ENCODE measurements around the gene PIP5K1A. TPM values are rescaled to one million over a fixed set of nuclear protein-coding genes. Genes with fewer than 3 reads are reported as not detected.
"Not testable (repeated sequence)": the region's sequence is repeated elsewhere in the genome, so short reads cannot be mapped to it uniquely, and the experiment has no call there.

Gene PIP5K1A
- total RNA-seq, 4 donors from 2014 or later: 23.4 to 46.8 (median 36.9) TPM

GRCh38 chr1:151196292-151196800 lies 2.0 kb upstream of the PIP5K1A start:
- intact Hi-C loops (cut with DNase I; ENCODE audit: low total_unique reads): loop anchor here (5.0 kb wide), 2 partner anchors 131 to 146 kb away; partner anchors contain the start of gene PI4KB
- ATAC-seq (peak; percentile 34 to 57), DNase-seq (peak; percentile 57 to 72)
- peak overlapping the region; percentile 69 to 99 (median 96) for H3K27ac ChIP-seq
- no peaks in the 10 kb centered on the region for H3K27me3 ChIP-seq
- peak overlapping the region; percentile 19 to 39 (median 28) for H3K4me3 ChIP-seq
- TF ChIP-seq POLR2A (IDR thresholded peaks at IDR 0.05): no peak
- TF ChIP-seq, protein P1, sequence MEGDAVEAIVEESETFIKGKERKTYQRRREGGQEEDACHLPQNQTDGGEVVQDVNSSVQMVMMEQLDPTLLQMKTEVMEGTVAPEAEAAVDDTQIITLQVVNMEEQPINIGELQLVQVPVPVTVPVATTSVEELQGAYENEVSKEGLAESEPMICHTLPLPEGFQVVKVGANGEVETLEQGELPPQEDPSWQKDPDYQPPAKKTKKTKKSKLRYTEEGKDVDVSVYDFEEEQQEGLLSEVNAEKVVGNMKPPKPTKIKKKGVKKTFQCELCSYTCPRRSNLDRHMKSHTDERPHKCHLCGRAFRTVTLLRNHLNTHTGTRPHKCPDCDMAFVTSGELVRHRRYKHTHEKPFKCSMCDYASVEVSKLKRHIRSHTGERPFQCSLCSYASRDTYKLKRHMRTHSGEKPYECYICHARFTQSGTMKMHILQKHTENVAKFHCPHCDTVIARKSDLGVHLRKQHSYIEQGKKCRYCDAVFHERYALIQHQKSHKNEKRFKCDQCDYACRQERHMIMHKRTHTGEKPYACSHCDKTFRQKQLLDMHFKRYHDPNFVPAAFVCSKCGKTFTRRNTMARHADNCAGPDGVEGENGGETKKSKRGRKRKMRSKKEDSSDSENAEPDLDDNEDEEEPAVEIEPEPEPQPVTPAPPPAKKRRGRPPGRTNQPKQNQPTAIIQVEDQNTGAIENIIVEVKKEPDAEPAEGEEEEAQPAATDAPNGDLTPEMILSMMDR (IDR thresholded peaks at IDR 0.05 in 4 of 5, conservative IDR thresholded peaks at IDR 0.05 in 1 of 5): peak; percentile 54 to 72 (median 68)
- no peaks in the 10 kb centered on the region for H3K9me3 ChIP-seq
- in situ Hi-C loops (cut with MboI; ENCODE audit: low sequenced_read_pairs in 4 of 4): loop anchor here (5.0 to 10.0 kb wide), 3 partner anchors 56 to 148 kb away; partner anchors contain the start of genes PSMD4 (in 4 of the 4) and RFX5 (in 1 of the 4)
- no peaks in the 10 kb centered on the region for H3K36me3 ChIP-seq
- H3K4me1 ChIP-seq: peaks cover 19 to 33% of the 10 kb centered on the region in 2 donors

DNA sequence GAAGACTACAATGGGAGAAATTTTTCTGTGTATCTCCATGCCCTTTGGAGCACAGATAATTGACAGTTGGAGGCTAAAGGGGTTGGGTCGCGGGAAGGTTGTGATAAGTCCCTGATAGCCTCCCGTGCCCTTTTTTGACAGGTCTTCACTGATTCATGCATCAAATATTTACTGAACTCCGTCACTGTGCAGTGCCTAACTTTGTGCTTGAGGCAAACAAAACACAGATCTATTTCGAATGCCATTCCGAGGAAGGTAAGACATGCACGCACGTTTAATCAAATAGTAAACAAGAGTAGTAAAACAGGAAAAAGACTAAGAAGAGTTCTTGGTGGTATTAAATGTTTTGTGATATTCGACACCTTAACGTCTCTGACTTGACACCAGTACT lies 494 bp upstream of the PIP5K1A start:
- in situ Hi-C loops (cut with MboI; ENCODE audit: low sequenced_read_pairs in 4 of 4) (loop anchor here (5.0 to 10.0 kb wide), 3 partner anchors 54 to 147 kb away; partner anchors contain the start of genes PSMD4 (in 4 of the 4) and RFX5 (in 1 of the 4)), intact Hi-C loops (cut with DNase I; ENCODE audit: low total_unique reads) (loop anchor here (1.0 to 5.0 kb wide), 3 partner anchors 53 to 144 kb away; partner anchors contain the start of gene PI4KB)
- peak overlapping the region; percentile 96 to 99 (median 96) for H3K27ac ChIP-seq
- peak overlapping the region; percentile 84 to 97 (median 93) for H3K4me3 ChIP-seq
- H3K27me3 ChIP-seq: no peaks in the 10 kb centered on the region
- no peaks in the 10 kb centered on the region for H3K36me3 ChIP-seq
- ATAC-seq: no peak
- peaks cover 32 to 48% of the 10 kb centered on the region in 2 donors for H3K4me1 ChIP-seq
- no peak for DNase-seq
- no peak for TF ChIP-seq POLR2A (IDR thresholded peaks at IDR 0.05)
- TF ChIP-seq, protein P1 (IDR thresholded peaks at IDR 0.05 in 4 of 5, conservative IDR thresholded peaks at IDR 0.05 in 1 of 5): no peak
- H3K9me3 ChIP-seq: no peaks in the 10 kb centered on the region

- Histone ChIP-seq H3K4me1 (peaks cover 38 to 52% of the 10 kb centered on the region in 2 donors), H3K27ac (peak overlapping the region; percentile 96 to 99 (median 96)), H3K9me3 (no peaks in the 10 kb centered on the region), H3K36me3 (no peaks in the 10 kb centered on the region), H3K27me3 (no peaks in the 10 kb centered on the region), H3K4me3 (peak overlapping the region; percentile 84 to 97 (median 93))
- intact Hi-C loops (cut with DNase I; ENCODE audit: low total_unique reads) (loop anchor here (5.0 kb wide), 2 partner anchors 127 to 142 kb away; partner anchors contain the start of gene PI4KB), in situ Hi-C loops (cut with MboI; ENCODE audit: low sequenced_read_pairs in 4 of 4) (loop anchor here (5.0 to 10.0 kb wide), 3 partner anchors 52 to 145 kb away; partner anchors contain the start of genes PSMD4 (in 4 of the 4) and RFX5 (in 1 of the 4))
- ATAC-seq (no peak), DNase-seq (peak in 1 of 2 donors; percentile 33)
- no peak for TF ChIP-seq POLR2A (IDR thresholded peaks at IDR 0.05)
- TF ChIP-seq, protein P1 (IDR thresholded peaks at IDR 0.05 in 4 of 5, conservative IDR thresholded peaks at IDR 0.05 in 1 of 5): no peak
These were observed 1.7 kb downstream of the PIP5K1A start for GRCh38 chr1:151199873-151200581.

DNA sequence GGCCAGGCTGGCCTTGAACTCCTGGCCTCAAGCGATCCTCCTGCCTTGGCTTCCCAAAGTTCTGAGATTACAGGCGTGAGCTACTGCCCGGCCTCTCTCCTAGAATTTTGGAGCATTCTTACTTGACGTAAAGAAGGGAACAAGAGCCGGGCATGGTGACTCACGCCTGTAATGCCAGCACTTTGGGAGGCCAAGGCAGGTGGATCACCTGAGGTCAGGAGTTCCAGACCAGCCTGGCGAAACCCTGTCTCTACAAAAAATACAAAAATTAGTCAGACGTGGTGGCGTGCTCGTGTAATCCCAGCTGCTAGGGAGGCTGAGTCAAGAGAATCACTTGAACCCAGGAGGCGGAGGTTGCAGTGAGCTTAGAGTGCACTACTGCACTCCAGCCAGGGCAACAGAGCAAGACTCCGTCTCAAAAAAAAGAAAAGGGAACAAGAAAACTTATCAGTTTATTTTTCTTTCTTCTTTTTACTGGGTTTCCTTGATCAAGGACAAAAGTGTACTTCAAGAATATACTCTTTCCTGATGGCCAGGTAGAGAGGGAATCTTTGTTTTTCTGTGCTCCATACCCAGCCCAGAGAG lies 7.1 kb downstream of the PIP5K1A start:
- ATAC-seq; DNase-seq; H3K9me3 ChIP-seq; intact Hi-C loops (cut with DNase I; ENCODE audit: low total_unique reads); H3K27me3 ChIP-seq; H3K4me3 ChIP-seq; in situ Hi-C loops (cut with MboI; ENCODE audit: low sequenced_read_pairs in 4 of 4): not testable (repeated sequence)
- peaks cover 0 to 17% of the 10 kb centered on the region in 2 donors for H3K36me3 ChIP-seq
- H3K4me1 ChIP-seq: peaks cover 28 to 30% of the 10 kb centered on the region in 2 donors
- peak overlapping the region in 1 of 4 donors; percentile 41 for H3K27ac ChIP-seq
